Testis (tissue), 3 donors: Measurements from ENCODE around the gene ZC3H12D. TPM values are rescaled to one million over a fixed set of nuclear protein-coding genes. Genes with fewer than 3 reads are reported as not detected.
"Not testable (repeated sequence)": the region's sequence is repeated elsewhere in the genome, so short reads cannot be mapped to it uniquely, and the experiment has no call there.

Experiments
- DNase-seq: peaks from one replicate; pipeline ENCODE4 v3.0.0-alpha.2; 2019
- H3K27ac ChIP-seq, 2 donors: fragments of 200-600 bp; sonication (generic); one replicate each; pipeline ENCODE4 v1.5.1; 2019
- H3K27me3 ChIP-seq: fragments of 200-600 bp; sonication (generic); one replicate; pipeline ENCODE4 v1.5.1; 2019
- H3K36me3 ChIP-seq: fragments of 200-600 bp; sonication (generic); one replicate; pipeline ENCODE4 v1.5.1; 2017; ENCODE audit warnings: low read depth; ENCODE audit errors: missing control alignments
- H3K4me1 ChIP-seq: fragments of 200-600 bp; sonication (generic); one replicate; pipeline ENCODE4 v1.5.1; 2019
- H3K4me3 ChIP-seq, 2 donors: fragments of 200-600 bp; sonication (generic); one replicate each; pipeline ENCODE4 v1.5.1; 2017 to 2019
- H3K9me3 ChIP-seq: fragments of 200-600 bp; sonication (generic); one replicate; pipeline ENCODE4 v1.5.1; 2017
- CTCF ChIP-seq, 3 experiments: fragments of 450-650 bp in 2 of 3; fragments of 200-600 bp in 1 of 3; sonication (generic) in 1 of 3; IDR thresholded peaks; one replicate each; pipeline ENCODE4 v1.5.1; 2016 to 2019; ENCODE audit warnings: antibody characterized with exemption in 3 of 3, mild to moderate bottlenecking in 2 of 3, moderate library complexity in 1 of 3
- POLR2A ChIP-seq: fragments of 450-650 bp; IDR thresholded peaks from one replicate; pipeline ENCODE4 v1.6.1; 2017; ENCODE audit warnings: antibody characterized with exemption, mild to moderate bottlenecking, moderate library complexity
- WGBS, 2 donors: methylation state at CpG; one replicate each; pipeline ENCODE4 v1.1.5; 2018; 5-methylcytosine and 5-hydroxymethylcytosine counted together
- intact Hi-C: fragments of 100-400 bp; cut with DNase I; formaldehyde crosslinking; loops from one replicate; pipeline ENCODE4 v1.15.1; 2023; ENCODE audit warnings: low total_unique reads
- polyA plus RNA-seq: library from polyadenylated mRNA; stranded (reverse); fragments of 350-450 nt; fragmentation: Illumina TruSeq; extraction: RNeasy Lipid Tissue Mini Kit (QIAGEN cat#74804); gene quantifications from one replicate; pipeline ENCODE4 v1.2.3, GENCODE V29; 2014; ENCODE audit warnings: low read depth, low replicate concordance; ENCODE audit not compliant: insufficient read depth
- total RNA-seq, 2 donors: library from RNA; depleted of rRNA; stranded (reverse); fragments of >200 nt; gene quantifications; one replicate each; pipeline ENCODE4 v1.2.3, GENCODE V29; 2016

Gene ZC3H12D
- total and polyA plus RNA-seq, 3 donors from 2014 or later, result 0.61 to 2.1 (median 1.4) TPM

GRCh38 chr6:149461670-149462069 lies 23.1 kb downstream of the ZC3H12D start:
- TF ChIP-seq POLR2A (no peak), CTCF (IDR thresholded peaks at IDR 0.05) (no peak)
- intact Hi-C loops, result no loop called here
- no peak for DNase-seq
- Histone ChIP-seq H3K9me3 (no peaks in the 10 kb centered on the region), H3K27me3 (no peaks in the 10 kb centered on the region), H3K27ac (no peak overlapping the region), H3K4me3 (no peak overlapping the region), H3K36me3 (no peaks in the 10 kb centered on the region), H3K4me1 (no peaks in the 10 kb centered on the region)
- 77 to 95% methylated on average over 5 of the region's 5 CpGs for WGBS, 2 donors

GRCh38 chr6:149460249-149460648 lies 24.6 kb downstream of the ZC3H12D start:
- 70 to 84% methylated on average over 3 of the region's 3 CpGs for WGBS, 2 donors

GRCh38 chr6:149459761-149460160 lies 25.1 kb downstream of the ZC3H12D start:
- WGBS, 2 donors, result 73 to 78% methylated on average over 5 of the region's 5 CpGs
- Histone ChIP-seq H3K4me1 (peaks cover 4% of the 10 kb centered on the region), H3K4me3 (no peak overlapping the region), H3K27ac (no peak overlapping the region), H3K27me3 (no peaks in the 10 kb centered on the region), H3K9me3 (no peaks in the 10 kb centered on the region), H3K36me3 (no peaks in the 10 kb centered on the region)
- no peak for TF ChIP-seq POLR2A
- TF ChIP-seq CTCF (IDR thresholded peaks at IDR 0.05), result no peak
- intact Hi-C loops, result no loop called here
- DNase-seq, result no peak

More at GRCh38 chr6:149460249-149460648, 24.6 kb downstream of the ZC3H12D start:
- H3K4me1 ChIP-seq, H3K27me3 ChIP-seq, H3K27ac ChIP-seq, H3K4me3 ChIP-seq, DNase-seq, H3K36me3 ChIP-seq, intact Hi-C loops, H3K9me3 ChIP-seq: not testable (repeated sequence)

- TF ChIP-seq POLR2A, result no peak
- TF ChIP-seq CTCF (IDR thresholded peaks at IDR 0.05), result no peak
- 90 to 93% methylated on average over 1 of the region's 1 CpG for WGBS, 2 donors
- Histone ChIP-seq H3K4me1 (peaks cover 12% of the 10 kb centered on the region), H3K27ac (no peak overlapping the region), H3K27me3 (no peaks in the 10 kb centered on the region), H3K9me3 (no peaks in the 10 kb centered on the region), H3K36me3 (no peaks in the 10 kb centered on the region), H3K4me3 (no peak overlapping the region)
- intact Hi-C loops, result no loop called here
- DNase-seq, result no peak
Measured at GRCh38 chr6:149458806-149459205, 26.0 kb downstream of the ZC3H12D start.

- Histone ChIP-seq H3K27me3 (no peaks in the 10 kb centered on the region), H3K4me1 (peaks cover 18% of the 10 kb centered on the region), H3K9me3 (no peaks in the 10 kb centered on the region), H3K4me3 (no peak overlapping the region), H3K36me3 (no peaks in the 10 kb centered on the region), H3K27ac (no peak overlapping the region)
- 95 to 97% methylated on average over 7 of the region's 7 CpGs for WGBS, 2 donors
- intact Hi-C loops, result no loop called here
- TF ChIP-seq POLR2A (no peak), CTCF (IDR thresholded peaks at IDR 0.05) (no peak)
- no peak for DNase-seq
Measured at GRCh38 chr6:149458196-149458595, 26.6 kb downstream of the ZC3H12D start.
